GM18858 (cell line): ENCODE data around the gene ZBTB46.

ENCODE experiments used
- ATAC-seq: cut with Tn5 transposase; IDR thresholded peaks from one replicate; pipeline ENCODE4 v1.9.1; 2021; ENCODE audit not compliant: unreplicated experiment

The ZBTB46 gene

DNA sequence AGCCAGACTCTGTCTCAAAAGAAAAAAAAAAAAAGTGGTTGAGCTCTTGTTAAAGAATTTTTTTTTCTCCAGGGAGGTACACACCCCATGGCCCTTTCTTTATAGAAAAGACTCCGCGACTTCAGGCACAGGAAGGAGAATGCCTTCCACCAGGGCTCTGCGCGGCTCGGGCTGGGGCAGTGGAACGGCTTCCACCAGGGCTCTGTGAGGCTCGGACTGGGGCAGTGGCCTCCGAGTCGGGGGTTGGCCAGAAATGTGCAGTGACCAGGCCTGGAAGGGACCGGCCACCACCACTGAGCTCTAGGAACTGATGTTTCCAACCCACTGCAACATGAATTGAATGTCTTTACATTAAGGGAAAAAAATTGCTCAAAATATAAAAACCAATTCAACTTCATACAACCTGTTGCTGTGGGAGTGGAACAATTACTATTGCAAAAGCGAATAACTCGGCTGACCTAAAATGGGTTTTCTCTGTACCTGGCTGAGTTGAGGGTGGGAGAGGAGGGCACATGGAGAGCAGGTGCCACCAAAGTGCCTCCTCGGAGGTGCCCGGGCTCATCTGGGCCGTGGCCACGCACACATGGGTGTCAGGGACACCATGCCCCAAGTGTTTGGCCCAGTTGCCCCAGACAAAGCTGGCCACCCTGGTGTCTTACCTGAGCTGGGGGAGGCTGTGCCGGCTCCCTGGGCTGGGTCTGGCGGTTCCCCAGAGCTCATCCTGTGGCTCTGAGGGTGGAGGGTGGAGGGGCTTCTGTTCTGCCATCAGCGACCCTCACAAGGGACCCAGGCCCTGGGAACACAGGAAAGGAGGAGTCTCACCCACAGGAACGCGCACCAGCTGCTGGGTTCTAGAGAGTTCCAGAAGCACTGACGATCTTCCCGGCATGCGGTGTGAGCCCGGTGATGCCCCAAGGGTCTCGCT lies 62.2 kb downstream of the ZBTB46 start:
- no peak for ATAC-seq

DNA sequence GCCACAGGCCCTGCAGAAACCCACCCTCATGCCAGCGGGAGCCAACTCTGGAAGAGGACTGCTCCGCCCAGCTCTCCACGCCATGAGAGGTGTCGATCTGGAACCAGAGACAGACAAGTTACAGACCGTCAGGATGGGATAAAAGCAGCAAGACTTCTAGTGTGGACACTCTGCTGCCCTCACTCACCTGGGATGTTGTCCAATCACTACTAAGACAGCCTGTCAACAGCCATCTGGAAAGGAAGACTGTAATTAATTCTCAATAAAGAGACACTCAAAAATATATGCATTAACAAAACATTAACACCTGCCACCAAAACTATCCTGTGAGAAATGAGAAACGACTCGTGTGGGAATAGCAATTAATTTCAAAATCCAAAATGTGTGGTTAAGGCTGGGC lies 63.2 kb downstream of the ZBTB46 start:
- ATAC-seq = no peak

DNA sequence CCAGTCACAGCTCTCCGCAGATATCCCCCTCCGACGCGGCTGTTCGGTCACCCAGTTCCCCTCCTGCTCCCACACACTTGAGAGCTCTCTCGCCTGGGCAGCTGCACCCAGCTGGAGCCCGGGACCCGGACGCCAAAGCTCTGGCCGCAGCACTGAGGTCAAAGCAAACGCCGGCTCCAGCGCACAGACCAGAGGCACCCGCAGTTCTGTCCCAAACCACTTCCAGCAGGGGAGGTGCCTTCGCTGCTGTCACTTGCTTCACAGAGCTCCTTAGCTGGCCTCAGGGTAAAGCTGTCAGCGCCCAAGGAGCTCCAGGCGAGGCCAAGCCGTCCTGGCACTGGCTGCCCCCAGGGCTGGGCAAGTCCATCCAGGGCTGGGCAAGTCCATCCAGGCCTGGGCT lies 63.6 kb downstream of the ZBTB46 start:
- no peak for ATAC-seq

DNA sequence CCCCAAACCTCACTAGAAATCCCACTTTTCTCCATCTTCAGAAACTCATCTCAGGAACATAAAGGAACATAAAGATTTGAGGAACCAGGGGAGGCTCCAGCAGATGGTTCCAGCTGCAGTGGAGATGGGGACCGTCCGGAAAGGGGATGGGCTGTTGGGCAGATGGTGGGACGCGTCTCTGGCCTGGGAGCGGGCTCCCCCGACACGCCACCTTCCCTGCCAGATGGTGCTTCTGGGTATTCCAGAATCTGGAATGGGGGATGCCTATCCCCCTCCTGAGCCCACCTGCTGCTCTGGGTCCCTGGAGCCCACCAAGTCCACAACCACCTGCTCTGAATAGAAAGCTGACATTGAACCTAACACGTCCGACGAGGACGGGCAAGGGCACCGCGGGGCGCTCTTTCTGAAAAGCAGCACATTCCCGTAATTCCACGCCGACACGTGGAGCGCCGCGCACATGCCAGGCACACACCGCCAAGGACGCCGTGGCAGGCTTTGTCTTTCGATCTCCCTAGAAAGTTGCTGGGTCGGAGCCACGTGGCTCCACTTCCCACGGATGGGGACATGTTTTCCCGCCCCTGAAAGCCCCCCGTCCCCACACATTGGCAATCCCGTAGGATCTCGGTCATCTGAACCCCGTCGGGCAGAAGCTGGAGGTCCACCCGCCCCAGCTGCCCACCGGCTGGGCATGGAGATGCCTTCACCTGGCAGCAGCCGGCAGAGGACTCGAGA lies 64.2 kb downstream of the ZBTB46 start:
- ATAC-seq = no peak

DNA sequence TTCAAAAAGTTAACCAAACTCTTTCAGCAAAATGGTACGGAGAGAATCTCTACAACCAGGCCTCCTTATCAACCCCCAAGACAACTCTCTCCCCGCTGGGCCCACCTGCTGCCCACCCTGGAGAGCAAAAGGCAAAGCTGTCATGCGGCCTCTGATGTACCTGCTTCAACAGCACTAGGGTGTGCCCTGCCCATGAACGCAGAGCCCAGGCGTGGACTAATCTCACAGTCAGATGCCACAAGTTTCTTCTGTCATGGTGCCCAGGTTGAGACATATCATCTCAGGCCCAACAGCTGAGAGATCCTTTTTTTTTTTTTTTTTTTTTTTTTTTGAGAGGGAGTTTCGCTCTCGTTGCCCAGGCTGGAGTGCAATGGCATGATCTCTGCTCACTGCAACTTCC lies 65.2 kb downstream of the ZBTB46 start:
- ATAC-seq = no peak

DNA sequence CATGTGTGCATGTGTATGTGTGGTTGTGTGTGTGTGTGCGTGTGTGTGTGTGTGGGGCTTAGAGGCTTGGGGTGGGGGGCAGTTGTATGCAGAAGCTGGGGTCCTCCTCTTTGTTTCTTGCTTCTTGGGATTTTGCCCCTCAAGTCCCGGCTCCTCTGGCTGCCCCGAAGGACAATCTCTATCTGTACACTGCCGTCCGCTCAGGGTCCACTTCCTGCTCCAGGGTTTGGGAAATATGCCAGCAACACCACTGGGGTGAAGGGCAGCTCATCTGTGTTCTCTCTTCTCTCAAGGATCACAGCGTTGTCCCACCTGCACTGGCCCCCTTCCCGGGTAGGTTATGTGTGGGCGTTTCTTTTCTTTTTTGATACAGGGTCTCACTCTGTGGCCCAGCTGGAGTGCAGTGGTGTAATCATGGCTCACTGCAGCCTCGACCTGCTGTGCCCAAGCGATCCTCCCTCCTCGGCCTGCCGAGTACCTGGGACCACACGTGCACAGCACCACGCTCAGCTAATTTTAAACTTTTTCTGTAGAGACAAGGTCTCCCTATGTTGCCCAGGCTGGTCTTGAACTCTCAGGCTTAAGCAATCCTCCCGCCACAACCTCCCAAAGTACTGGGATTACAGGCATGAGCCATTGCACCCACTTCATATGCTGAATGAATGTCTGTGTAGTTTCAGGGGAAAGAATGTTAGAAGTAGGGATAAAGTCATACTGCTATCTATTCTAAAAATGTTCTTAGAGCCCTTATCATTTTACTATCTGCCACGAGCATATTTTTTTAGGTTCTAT lies 65.8 kb downstream of the ZBTB46 start:
- ATAC-seq = no peak

DNA sequence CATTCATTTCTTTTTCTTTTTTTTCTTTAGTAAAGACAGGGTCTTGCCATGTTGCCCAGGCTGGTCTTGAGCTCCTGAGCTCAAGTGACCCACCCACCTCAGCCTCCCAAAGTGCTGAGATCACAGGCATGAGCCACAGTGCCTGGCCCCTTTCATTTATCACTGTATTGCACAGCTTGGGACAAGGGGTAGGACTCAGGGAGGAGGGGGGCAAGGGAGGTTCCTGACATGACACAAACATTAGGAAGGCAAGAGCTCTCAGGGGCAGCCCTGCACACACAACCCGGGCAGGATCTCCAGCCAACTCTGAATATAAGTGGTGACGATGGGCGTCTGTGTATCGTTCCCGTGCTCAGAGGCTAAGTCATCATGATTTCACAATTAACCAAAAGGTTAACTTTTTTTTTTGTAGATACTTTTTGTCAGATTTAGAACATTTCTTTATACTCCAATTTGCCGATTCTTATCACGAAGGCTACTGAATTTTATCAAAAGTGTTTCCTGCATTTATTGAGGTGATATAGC lies 71.6 kb downstream of the ZBTB46 start:
- ATAC-seq = no peak

DNA sequence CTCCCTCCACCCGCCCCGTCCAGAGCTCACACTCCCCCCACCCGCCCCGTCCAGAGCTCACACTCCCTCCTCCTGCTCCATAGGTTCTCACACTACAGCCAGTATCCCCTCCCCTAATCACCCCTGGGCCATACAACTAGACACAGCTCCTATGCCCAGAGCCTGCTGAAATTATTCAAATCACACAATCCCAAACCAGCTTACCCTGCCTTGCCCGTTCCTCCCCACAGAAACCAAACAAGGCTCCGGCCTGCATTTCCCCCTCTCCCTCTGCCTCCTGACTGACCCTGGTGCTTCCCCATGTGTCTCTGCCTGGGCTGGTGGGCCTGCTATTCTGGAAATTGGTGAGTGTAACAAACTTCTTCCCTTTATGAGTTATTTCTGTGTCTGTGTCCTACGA lies 72.9 kb downstream of the ZBTB46 start:
- no peak for ATAC-seq

DNA sequence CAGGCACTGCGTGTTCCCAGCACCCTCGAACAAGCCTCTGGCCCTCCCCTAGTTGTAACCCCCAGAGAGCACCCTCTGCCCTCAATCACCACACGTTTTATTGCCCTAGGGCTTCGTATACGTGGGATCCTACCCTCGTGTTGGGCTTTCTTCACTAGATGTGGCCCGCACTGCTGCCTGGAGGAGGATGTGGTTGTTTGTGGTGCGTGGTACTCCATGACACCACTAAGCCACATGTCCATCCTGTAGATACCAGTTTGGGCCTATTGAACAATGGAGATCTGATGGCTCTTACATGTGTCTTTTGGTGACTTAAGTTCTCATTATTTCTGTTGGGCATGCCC lies 74.4 kb downstream of the ZBTB46 start:
- ATAC-seq = no peak

DNA sequence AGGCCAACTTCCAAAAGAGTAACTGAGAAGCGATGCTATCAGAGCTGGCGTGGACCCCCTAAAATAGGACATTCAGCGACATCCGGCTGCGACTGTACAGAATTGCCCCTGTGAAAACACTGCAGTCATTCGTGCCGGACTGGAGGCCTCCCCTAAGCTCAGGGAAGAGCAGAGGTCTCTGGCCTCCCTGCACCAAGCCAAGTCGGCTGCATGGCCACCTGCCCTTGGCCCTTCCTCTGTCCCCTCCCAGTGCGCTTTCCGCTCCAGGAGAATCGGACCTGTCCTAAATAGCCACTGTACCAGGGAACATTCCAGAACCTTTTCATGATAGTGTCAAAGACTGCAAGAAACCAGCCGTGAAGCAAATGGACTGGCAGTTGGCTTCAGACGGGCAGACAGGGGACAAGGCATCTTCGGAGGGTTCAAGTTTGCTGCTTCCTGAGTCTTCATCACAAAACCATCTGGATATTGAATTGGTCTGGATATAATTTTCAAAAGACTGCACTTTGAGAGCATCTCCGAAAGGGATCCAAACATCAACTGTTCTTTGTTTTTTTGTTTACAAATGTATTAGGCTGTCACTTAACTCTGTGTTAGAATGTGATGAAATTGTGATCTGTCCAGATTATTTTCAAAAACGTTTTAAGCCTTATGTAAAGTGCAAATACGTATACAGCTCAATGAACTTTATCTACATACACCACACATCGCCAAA lies 75.0 kb downstream of the ZBTB46 start:
- ATAC-seq = no peak

DNA sequence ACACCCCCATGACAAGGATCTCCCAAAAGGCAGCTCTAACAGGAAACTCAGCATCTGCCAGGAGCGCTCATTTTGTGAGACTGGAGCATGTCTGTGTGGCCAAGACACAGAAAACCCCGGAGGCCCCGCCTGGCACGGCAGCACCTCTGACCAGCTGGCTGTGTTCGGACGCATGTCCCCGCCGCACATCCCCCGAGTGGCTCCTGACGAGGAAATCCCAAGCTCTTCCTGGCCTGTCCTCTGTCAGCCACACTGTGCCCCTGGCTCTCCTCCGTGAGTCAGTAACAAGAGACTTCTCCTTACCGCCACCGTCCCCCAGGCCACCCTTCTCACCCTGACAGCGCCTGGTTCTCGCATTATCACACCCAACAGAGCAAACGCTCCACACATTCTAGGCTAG lies 77.1 kb downstream of the ZBTB46 start:
- no peak for ATAC-seq

DNA sequence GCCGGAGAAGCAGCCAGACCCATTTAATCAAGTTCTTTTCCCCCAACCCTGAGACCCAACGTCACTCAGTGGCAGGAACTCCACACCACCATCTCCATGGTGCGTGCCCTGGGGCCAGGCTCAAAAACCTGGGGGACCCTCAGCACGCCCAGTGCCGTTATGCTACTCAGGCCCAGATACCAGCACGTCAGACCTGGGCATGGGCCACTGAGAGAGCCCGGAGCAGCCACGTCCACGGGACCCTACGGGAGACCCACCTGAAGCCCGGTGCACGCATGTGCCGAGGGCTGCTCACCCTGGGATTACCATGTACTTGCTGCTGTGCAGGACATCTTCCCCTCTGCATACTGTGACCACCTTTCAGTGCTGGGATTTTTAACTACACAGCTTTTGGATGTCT lies 77.7 kb downstream of the ZBTB46 start:
- ATAC-seq = no peak

DNA sequence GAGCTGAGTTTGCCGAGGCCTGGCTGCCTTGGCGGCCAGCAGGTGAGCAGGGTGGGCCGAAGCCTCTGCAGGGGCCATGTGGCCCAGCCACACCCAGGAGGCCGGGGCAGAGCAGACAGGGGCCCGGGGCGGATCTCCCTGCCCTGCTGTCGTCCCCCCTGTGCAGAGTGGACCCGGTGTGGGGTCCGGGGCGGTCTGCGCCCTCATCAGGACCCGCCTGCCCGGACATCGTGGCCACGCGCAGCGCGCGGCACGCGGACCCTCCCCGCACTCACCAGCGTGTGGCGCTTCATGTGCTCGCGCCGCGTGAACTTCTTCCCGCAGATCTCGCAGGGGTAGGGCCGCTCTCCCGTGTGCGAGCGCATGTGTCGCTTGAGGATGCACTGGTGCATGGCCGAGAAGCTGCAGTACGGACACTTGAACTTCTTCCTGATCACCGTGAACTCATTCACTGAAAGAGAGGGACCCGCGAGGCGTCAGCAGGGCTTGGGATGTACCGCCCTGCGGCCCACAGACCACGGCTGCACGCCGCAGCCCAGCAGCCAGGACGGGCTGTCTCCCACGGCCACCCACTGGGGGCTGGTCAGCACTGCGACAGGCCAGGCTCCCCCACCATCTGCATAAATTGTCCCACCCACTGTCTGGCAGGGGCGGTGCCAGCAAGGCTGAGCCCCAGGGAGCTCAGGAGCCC lies 78.5 kb downstream of the ZBTB46 start:
- ATAC-seq = no peak

DNA sequence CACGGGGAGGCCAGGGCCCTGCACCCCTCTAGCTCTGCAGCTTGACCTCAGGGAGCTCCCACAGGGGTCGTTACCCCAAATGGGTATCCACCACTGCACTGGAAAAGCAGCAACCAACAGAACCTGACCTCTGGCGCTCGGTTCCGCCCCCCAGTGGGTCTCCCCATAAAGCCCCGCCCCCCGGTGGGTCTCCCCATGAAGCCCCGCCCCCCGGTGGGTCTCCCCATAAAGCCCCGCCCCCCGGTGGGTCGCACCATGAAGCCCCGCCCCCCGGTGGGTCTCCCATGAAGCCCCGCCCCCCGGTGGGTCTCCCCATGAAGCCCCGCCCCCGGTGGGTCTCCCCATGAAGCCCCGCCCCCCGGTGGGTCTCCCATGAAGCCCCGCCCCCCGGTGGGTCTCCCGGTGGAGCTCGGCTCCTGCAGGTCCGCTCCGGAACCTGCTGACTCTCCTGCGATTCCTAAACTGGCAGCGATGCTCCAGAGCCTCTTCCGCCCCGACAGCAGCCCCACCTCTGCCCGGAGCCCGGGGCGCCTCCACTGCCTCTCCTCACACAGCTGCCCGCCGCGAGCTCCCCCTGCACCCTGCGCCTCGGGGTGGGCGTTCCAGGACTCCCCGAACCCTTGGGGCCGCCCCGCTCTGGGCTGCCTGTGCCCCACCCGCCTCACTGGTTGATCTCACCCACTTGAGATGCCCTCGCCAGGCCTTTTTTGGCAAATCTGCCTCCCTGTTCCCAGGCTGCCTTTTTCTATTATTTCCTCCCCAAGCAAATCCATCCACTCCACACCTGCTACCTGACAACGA lies 79.4 kb downstream of the ZBTB46 start:
- no peak for ATAC-seq

DNA sequence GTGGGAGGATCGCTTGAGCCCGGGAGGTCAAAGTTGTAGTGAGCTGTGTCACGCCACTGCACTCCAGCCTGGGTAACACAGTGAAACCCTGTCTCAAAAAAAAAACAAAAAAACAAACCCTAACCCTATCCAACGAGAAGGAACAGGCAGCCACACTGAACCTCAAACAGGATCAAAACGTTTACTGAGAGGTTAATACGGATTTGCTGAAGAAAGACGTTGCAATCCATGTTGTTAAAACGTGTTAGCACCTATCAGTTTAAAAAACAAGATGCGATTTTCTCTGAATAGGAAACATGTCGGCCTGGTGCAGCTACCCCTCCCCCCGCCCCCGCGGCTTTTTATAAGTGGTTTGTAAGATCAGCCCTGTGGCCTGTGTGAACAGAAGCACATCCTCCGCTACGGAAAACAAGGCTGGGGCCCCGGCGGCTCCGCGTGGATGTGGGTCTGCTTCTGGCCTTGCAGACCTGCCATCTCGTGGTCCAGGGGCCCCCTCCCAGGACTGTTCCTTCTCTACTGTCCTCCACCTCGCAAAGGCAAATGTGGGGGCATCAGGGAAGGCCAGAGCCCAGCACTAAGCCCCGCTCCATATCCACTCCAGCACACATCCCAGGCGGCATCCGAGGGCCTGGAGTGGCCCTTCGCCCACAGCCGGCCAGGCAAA lies 80.1 kb downstream of the ZBTB46 start:
- no peak for ATAC-seq

DNA sequence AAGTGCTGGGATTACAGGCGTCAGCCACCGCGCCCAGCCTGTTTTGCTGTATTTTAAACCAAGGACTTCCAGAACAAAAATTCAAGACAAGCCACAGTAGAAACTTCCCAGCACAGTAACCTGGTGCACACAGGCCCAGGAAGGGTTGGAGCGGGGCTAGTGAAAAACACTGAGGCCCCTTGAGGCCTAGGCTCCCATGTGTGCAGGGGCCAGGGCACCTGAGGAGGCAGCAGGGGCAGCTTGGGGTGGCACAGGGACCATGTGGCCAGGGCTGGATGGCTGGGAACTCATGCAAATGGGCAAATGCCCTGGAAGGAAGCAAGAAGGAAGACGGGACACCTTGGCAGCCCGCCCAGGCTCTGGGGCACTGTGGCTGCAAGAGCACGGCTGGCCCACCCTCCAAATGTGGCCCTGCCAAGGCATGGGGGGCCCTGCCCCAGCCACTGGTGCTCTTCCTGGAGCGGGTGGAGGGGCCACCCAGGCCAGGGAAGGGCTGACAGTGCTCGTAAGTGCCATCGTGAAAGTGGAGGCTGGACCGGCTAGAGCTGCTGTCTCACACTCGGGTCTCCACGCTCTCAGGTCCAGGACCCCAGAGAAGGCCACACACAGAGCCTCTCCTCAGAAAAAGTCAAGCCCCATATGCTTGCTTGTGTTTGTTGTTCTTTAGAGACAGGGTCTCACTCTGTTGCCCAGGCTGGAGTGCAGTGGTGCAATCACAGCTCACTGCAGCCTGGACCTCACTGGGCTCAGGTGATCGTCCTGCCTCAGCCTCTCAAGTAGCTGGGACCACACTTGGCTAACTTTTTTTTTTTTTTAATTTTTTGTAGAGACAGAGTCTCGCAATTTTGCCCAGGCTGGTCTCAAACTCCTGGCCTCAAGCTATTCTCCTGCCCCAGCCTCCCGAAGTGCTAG lies 81.2 kb downstream of the ZBTB46 start:
- no peak for ATAC-seq

DNA sequence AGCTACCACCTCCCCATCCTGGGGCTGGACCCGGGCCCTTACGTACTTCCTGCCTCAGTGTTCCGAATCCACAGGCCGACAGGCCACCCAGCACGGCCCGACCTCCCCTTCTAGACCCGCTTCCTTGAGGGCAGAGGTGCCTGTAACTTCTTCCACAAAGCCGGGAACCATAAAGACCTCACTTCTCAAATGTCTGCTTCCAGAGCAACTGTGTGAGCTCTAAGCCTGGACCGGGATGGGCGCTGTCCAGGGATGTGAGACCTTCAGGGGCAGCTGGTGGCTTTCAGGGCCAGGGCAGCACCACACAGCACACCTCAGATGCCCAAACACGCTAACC lies 82.2 kb downstream of the ZBTB46 start:
- no peak for ATAC-seq
